Neural progenitor cell (in vitro differentiated cells): ENCODE data around the gene JSRP1. TPM values are rescaled to one million over a fixed set of nuclear protein-coding genes. Genes with fewer than 3 reads are reported as not detected.

Experiments used
- DNase-seq: peaks from one replicate; pipeline ENCODE4 v3.0.0-alpha.2; 2016; ENCODE audit warnings: low spot score
- H2AFZ ChIP-seq: fragments of 200-600 bp; sonication (generic); replicated peaks from 2 replicates; pipeline ENCODE4 v1.6.1; 2016; ENCODE audit warnings: antibody characterized with exemption
- H3F3A ChIP-seq: fragments of 200-600 bp; sonication (generic); 2 replicates; pipeline ENCODE4 v1.6.1; 2016; ENCODE audit warnings: antibody characterized with exemption, low read depth
- H3K27ac ChIP-seq: fragments of 200-600 bp; sonication (generic); 2 replicates; pipeline ENCODE4 v1.5.1; 2016; ENCODE audit warnings: mild to moderate bottlenecking
- H3K27me3 ChIP-seq: fragments of 200-600 bp; sonication (generic); 2 replicates; pipeline ENCODE4 v1.6.1; 2016; ENCODE audit warnings: mild to moderate bottlenecking, moderate library complexity
- H3K36me3 ChIP-seq: fragments of 200-600 bp; sonication (generic); 2 replicates; pipeline ENCODE4 v1.5.1; 2016
- H3K4me1 ChIP-seq: fragments of 200-600 bp; sonication (generic); 2 replicates; pipeline ENCODE4 v1.6.1; 2016; ENCODE audit warnings: mixed run types
- H3K4me2 ChIP-seq: fragments of 200-600 bp; sonication (generic); 2 replicates; pipeline ENCODE4 v1.6.1; 2016
- H3K4me3 ChIP-seq: fragments of 200-600 bp; sonication (generic); 2 replicates; pipeline ENCODE4 v1.5.1; 2016
- H3K79me2 ChIP-seq: fragments of 200-600 bp; sonication (generic); 2 replicates; pipeline ENCODE4 v1.6.1; 2016; ENCODE audit warnings: low read depth
- H3K9ac ChIP-seq: fragments of 200-600 bp; sonication (generic); 2 replicates; pipeline ENCODE4 v1.6.1; 2016
- H3K9me3 ChIP-seq: fragments of 200-600 bp; sonication (generic); 2 replicates; pipeline ENCODE4 v1.5.1; 2016; ENCODE audit warnings: low read depth
- H4K20me1 ChIP-seq: fragments of 200-600 bp; sonication (generic); 2 replicates; pipeline ENCODE4 v1.6.1; 2016; ENCODE audit warnings: low read depth
- H3K27ac Mint-ChIP-seq: 3 replicates; pipeline ENCODE4 v1.8.0; 2021; ENCODE audit warnings: mixed read lengths
- H3K27me3 Mint-ChIP-seq: 2 replicates; pipeline ENCODE4 v1.8.0; 2022; ENCODE audit warnings: low read depth, mild to moderate bottlenecking, inconsistent platforms, moderate library complexity, mixed read lengths; ENCODE audit not compliant: insufficient read depth
- H3K36me3 Mint-ChIP-seq: 3 replicates; pipeline ENCODE4 v1.8.0; 2021; ENCODE audit warnings: mixed read lengths
- H3K4me1 Mint-ChIP-seq: 3 replicates; pipeline ENCODE4 v1.8.0; 2021; ENCODE audit warnings: mixed read lengths
- H3K4me3 Mint-ChIP-seq: 3 replicates; pipeline ENCODE4 v1.8.0; 2021; ENCODE audit warnings: mild to moderate bottlenecking, moderate library complexity, mixed read lengths
- H3K9me3 Mint-ChIP-seq: 3 replicates; pipeline ENCODE4 v1.8.0; 2020; ENCODE audit warnings: mixed read lengths
- CTCF ChIP-seq: fragments of 200-600 bp; sonication (generic); IDR thresholded peaks from 2 replicates; pipeline ENCODE4 v1.5.1; 2017; ENCODE audit warnings: antibody characterized with exemption, mild to moderate bottlenecking
- EZH2 ChIP-seq: fragments of 200-600 bp; sonication (generic); IDR thresholded peaks from 2 replicates; pipeline ENCODE4 v1.6.1; 2017; ENCODE audit warnings: antibody characterized with exemption, mild to moderate bottlenecking, moderate library complexity
- EZH2phosphoT487 ChIP-seq: fragments of 200-600 bp; sonication (generic); IDR thresholded peaks from 2 replicates; pipeline ENCODE4 v1.6.1; 2017; ENCODE audit warnings: antibody characterized with exemption
- total RNA-seq: library from RNA; depleted of rRNA; stranded (reverse); fragments of >200 nt; gene quantifications from 2 replicates; pipeline ENCODE4 v1.2.3, GENCODE V29; 2015; ENCODE audit warnings: low replicate concordance

The JSRP1 gene
- total RNA-seq, 1 donor from 2014 or later = not detected

- Mint-ChIP-seq H3K4me3 (peak overlapping the region; percentile 99), H3K27me3 (peaks cover 6% of the 10 kb centered on the region), H3K27ac (peak overlapping the region; percentile 86), H3K4me1 (peaks cover 61% of the 10 kb centered on the region), H3K36me3 (peaks cover 11% of the 10 kb centered on the region), H3K9me3 (no peaks in the 10 kb centered on the region)
- Histone ChIP-seq H4K20me1 (peaks cover 85% of the 10 kb centered on the region), H2AFZ (no peak overlapping the region), H3K4me1 (peaks cover 44% of the 10 kb centered on the region), H3K79me2 (peaks cover 91% of the 10 kb centered on the region), H3K4me2 (peak overlapping the region; percentile 81), H3K27me3 (no peaks in the 10 kb centered on the region), H3K9me3 (no peaks in the 10 kb centered on the region), H3K4me3 (peak overlapping the region; percentile 72), H3K27ac (no peak overlapping the region), H3F3A (peaks cover 30% of the 10 kb centered on the region), H3K9ac (no peak overlapping the region), H3K36me3 (no peaks in the 10 kb centered on the region)
- no peak for TF ChIP-seq EZH2phosphoT487
- TF ChIP-seq CTCF = no peak
- no peak for TF ChIP-seq EZH2
- no peak for DNase-seq
Observed at GRCh38 chr19:2239173-2239572, 17.0 kb downstream of the JSRP1 start.

GRCh38 chr19:2237869-2238153, 18.4 kb downstream of the JSRP1 start:
- Histone ChIP-seq H4K20me1 (peaks cover 80% of the 10 kb centered on the region), H3K27me3 (no peaks in the 10 kb centered on the region), H3K4me2 (peak overlapping the region; percentile 81), H3K4me1 (peaks cover 44% of the 10 kb centered on the region), H3K9me3 (no peaks in the 10 kb centered on the region), H3K9ac (peak overlapping the region; percentile 31), H3K4me3 (peak overlapping the region; percentile 72), H3K27ac (no peak overlapping the region), H3K36me3 (no peaks in the 10 kb centered on the region), H2AFZ (no peak overlapping the region), H3K79me2 (peaks cover 84% of the 10 kb centered on the region), H3F3A (peaks cover 30% of the 10 kb centered on the region)
- Mint-ChIP-seq H3K27ac (peak overlapping the region; percentile 98), H3K4me3 (peak overlapping the region; percentile 99), H3K4me1 (peaks cover 63% of the 10 kb centered on the region), H3K36me3 (peaks cover 13% of the 10 kb centered on the region), H3K9me3 (no peaks in the 10 kb centered on the region), H3K27me3 (peaks cover 8% of the 10 kb centered on the region)
- no peak for TF ChIP-seq EZH2phosphoT487
- no peak for TF ChIP-seq CTCF
- no peak for TF ChIP-seq EZH2
- DNase-seq = no peak

- H3K36me3 Mint-ChIP-seq = peaks cover 13% of the 10 kb centered on the region
- peaks cover 34% of the 10 kb centered on the region for H3F3A ChIP-seq
- no peaks in the 10 kb centered on the region for H3K27me3 ChIP-seq
- TF ChIP-seq EZH2phosphoT487 = no peak
- no peak for TF ChIP-seq CTCF
- TF ChIP-seq EZH2 = no peak
- peak overlapping the region; percentile 72 for H3K4me3 ChIP-seq
- peak overlapping the region; percentile 98 for H3K27ac Mint-ChIP-seq
- no peak for DNase-seq
- H3K36me3 ChIP-seq = no peaks in the 10 kb centered on the region
- H2AFZ ChIP-seq = peak overlapping the region; percentile 74
- H4K20me1 ChIP-seq = peaks cover 75% of the 10 kb centered on the region
- H3K27me3 Mint-ChIP-seq = peaks cover 8% of the 10 kb centered on the region
- no peaks in the 10 kb centered on the region for H3K9me3 ChIP-seq
- no peaks in the 10 kb centered on the region for H3K9me3 Mint-ChIP-seq
- H3K4me1 ChIP-seq = peaks cover 44% of the 10 kb centered on the region
- H3K79me2 ChIP-seq = peaks cover 78% of the 10 kb centered on the region
- peak overlapping the region; percentile 68 for H3K9ac ChIP-seq
- H3K27ac ChIP-seq = peak overlapping the region; percentile 88
- peak overlapping the region; percentile 99 for H3K4me3 Mint-ChIP-seq
- H3K4me2 ChIP-seq = peak overlapping the region; percentile 81
- peaks cover 58% of the 10 kb centered on the region for H3K4me1 Mint-ChIP-seq
Observed at GRCh38 chr19:2237051-2237868, 19.0 kb downstream of the JSRP1 start.
